HepG2 (cell line): ENCODE measurements around the gene GNG7. TPM values are rescaled to one million over a fixed set of nuclear protein-coding genes. Genes with fewer than 3 reads are reported as not detected.

Experiments used
- ARNTL ChIP-seq: sonication (generic); formaldehyde crosslinking; IDR thresholded peaks from 2 replicates; pipeline ENCODE4 v1.4.0; 2020; ENCODE audit warnings: mild to moderate bottlenecking, missing genetic modification reagents
- CENPT ChIP-seq: sonication (generic); formaldehyde crosslinking; IDR thresholded peaks from 2 replicates; pipeline ENCODE4 v1.8.0; 2022; ENCODE audit warnings: low read depth, mild to moderate bottlenecking, moderate library complexity, missing genetic modification reagents
- EEA1 ChIP-seq: sonication (generic); formaldehyde crosslinking; IDR thresholded peaks from 2 replicates; pipeline ENCODE4 v1.5.1; 2020; ENCODE audit warnings: mild to moderate bottlenecking, missing genetic modification reagents, borderline replicate concordance
- HOXA5 ChIP-seq: sonication (generic); formaldehyde crosslinking; IDR thresholded peaks from 2 replicates; pipeline ENCODE4 v1.4.0; 2020; ENCODE audit warnings: missing genetic modification reagents
- ISX ChIP-seq: sonication (generic); formaldehyde crosslinking; conservative IDR thresholded peaks from 2 replicates; pipeline ENCODE4 v1.5.0; 2020; ENCODE audit warnings: missing genetic modification reagents
- MED1 ChIP-seq: sonication (generic); formaldehyde crosslinking; IDR thresholded peaks from 2 replicates; pipeline ENCODE4 v1.4.0; 2020; ENCODE audit warnings: missing genetic modification reagents
- RBAK ChIP-seq: sonication (generic); formaldehyde crosslinking; IDR thresholded peaks from 2 replicates; pipeline ENCODE4 v1.5.1; 2020; ENCODE audit warnings: mild to moderate bottlenecking, missing genetic modification reagents
- RELA ChIP-seq: sonication (generic); formaldehyde crosslinking; IDR thresholded peaks from 2 replicates; pipeline ENCODE4 v1.4.0; 2020; ENCODE audit warnings: missing genetic modification reagents
- SRSF4 ChIP-seq: fragments of 200-400 bp; formaldehyde crosslinking; IDR thresholded peaks from one replicate; pipeline ENCODE4 v1.6.1; 2018; ENCODE audit warnings: mild to moderate bottlenecking, low read depth, low read length, moderate library complexity; ENCODE audit not compliant: poor library complexity, severe bottlenecking
- ZKSCAN5 ChIP-seq: sonication (generic); formaldehyde crosslinking; IDR thresholded peaks from 2 replicates; pipeline ENCODE4 v1.5.1; 2020; ENCODE audit warnings: mild to moderate bottlenecking, missing genetic modification reagents
- ZNF143 ChIP-seq: sonication (generic); formaldehyde crosslinking; IDR thresholded peaks from 2 replicates; pipeline ENCODE4 v1.4.0; 2020; ENCODE audit warnings: missing genetic modification reagents
- ZNF768 ChIP-seq: sonication (generic); formaldehyde crosslinking; IDR thresholded peaks from 2 replicates; pipeline ENCODE4 v1.4.0; 2020; ENCODE audit warnings: missing genetic modification reagents
- polyA plus RNA-seq, 8 experiments: library from polyadenylated mRNA; depleted of rRNA in 3 of 8; stranded (reverse) in 7 of 8; unstranded in 1 of 8; fragments of >200 nt; fragmentation: Illumina TruSeq in 4 of 8; extraction: Trizol in 4 of 8; gene quantifications; 2 replicates each; pipeline versions ENCODE4 v1.2.1 to v1.2.3, GENCODE V29; 2011 to 2016; ENCODE audit warnings: low read depth in 4 of 8, missing spikeins in 1 of 8, mixed read lengths in 1 of 8; ENCODE audit not compliant: insufficient read depth in 1 of 8
- total RNA-seq, 5 experiments: library from RNA; depleted of rRNA; stranded (reverse); fragments of >200 nt; fragmentation: Illumina TruSeq; extraction: Trizol; gene quantifications; 2 replicates each; pipeline ENCODE4 v1.2.3, GENCODE V29; 2016; ENCODE audit warnings: low read depth in 1 of 5
- TF ChIP-seq, protein P1 (sequence below): sonication (generic); formaldehyde crosslinking; IDR thresholded peaks from 2 replicates; pipeline ENCODE4 v1.4.0; 2020; ENCODE audit warnings: missing genetic modification reagents, mild to moderate bottlenecking, borderline replicate concordance
- TF ChIP-seq, protein P2 (sequence below): IDR thresholded peaks from 2 replicates; pipeline ENCODE4 v1.6.1; 2016; ENCODE audit warnings: missing compliant biosample characterization, missing genetic modification reagents, borderline replicate concordance
- TF ChIP-seq, protein P3 (sequence below): sonication (generic); formaldehyde crosslinking; IDR thresholded peaks from 2 replicates; pipeline ENCODE4 v1.5.0; 2020; ENCODE audit warnings: mild to moderate bottlenecking, missing genetic modification reagents, borderline replicate concordance
- TF ChIP-seq, protein P4 (sequence below): sonication (generic); formaldehyde crosslinking; IDR thresholded peaks from 2 replicates; pipeline ENCODE4 v1.5.1; 2020; ENCODE audit warnings: mild to moderate bottlenecking, missing genetic modification reagents, borderline replicate concordance
- TF ChIP-seq, protein P5 (sequence below): IDR thresholded peaks from 2 replicates; pipeline ENCODE4 v1.6.1; 2016; ENCODE audit warnings: mild to moderate bottlenecking, missing biosample characterization, missing genetic modification reagents

GNG7 gene
- total and polyA plus RNA-seq, 2 of the 13 experiments (the other 11 are each of a cell fraction or from before 2014, with no cell fraction given), result 1.4 to 3.3 TPM

DNA sequence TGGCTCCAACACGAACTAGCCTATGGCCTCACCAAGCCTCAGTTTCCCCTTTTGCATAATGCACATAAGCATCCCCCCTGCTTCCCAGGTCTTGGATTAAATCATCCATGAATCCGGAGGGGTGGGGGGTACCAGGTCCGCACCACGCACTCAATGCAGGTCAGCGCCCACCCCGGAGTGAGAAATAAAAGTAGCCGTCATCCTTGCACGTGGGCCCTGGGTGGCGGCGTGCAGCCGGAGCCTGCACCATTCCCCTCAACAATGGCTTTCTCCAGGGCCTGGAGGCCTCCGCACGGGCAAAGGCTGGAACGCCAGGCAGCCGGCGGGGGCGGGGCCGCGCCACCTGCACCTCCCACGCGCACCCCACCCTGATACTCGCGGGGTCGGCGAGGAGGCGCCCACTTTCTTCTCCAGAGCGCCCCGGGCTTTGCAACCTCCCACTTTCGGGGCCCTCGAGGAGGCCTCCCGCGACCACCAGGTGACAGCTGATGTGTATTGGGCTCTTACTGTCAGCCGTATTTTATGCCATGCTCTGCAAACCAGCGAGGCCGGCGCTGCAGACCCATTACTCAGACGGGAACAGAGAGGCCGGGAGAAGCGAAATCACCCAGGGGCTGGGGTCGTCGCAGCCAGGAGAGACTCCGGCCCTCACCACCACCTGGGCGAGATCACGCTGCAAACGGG, 227.3 kb downstream of the GNG7 start (continued):
- TF ChIP-seq, protein P1, sequence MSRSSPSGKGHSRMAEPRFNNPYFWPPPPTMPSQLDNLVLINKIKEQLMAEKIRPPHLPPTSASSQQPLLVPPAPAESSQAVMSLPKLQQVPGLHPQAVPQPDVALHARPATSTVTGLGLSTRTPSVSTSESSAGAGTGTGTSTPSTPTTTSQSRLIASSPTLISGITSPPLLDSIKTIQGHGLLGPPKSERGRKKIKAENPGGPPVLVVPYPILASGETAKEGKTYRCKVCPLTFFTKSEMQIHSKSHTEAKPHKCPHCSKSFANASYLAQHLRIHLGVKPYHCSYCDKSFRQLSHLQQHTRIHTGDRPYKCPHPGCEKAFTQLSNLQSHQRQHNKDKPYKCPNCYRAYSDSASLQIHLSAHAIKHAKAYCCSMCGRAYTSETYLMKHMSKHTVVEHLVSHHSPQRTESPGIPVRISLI (CRISPR knock-in tag), result no peak
- TF ChIP-seq MED1 (CRISPR knock-in tag), result no peak
- peak; percentile 78 for TF ChIP-seq ZNF768
- no peak for TF ChIP-seq SRSF4
- TF ChIP-seq RELA, result no peak
- TF ChIP-seq EEA1 (CRISPR knock-in tag), result 0 out of 2 replicates have a peak, but pooled peaks have one; percentile 20
- TF ChIP-seq HOXA5 (CRISPR knock-in tag), result peak; percentile 43; the same call in 1 of the 2 replicates
- no peak for TF ChIP-seq RBAK
- TF ChIP-seq, protein P2, sequence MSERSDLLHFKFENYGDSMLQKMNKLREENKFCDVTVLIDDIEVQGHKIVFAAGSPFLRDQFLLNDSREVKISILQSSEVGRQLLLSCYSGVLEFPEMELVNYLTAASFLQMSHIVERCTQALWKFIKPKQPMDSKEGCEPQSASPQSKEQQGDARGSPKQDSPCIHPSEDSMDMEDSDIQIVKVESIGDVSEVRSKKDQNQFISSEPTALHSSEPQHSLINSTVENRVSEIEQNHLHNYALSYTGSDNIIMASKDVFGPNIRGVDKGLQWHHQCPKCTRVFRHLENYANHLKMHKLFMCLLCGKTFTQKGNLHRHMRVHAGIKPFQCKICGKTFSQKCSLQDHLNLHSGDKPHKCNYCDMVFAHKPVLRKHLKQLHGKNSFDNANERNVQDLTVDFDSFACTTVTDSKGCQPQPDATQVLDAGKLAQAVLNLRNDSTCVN (CRISPR knock-in tag), result no peak; the same call in 1 of the 2 replicates
- TF ChIP-seq, protein P3, sequence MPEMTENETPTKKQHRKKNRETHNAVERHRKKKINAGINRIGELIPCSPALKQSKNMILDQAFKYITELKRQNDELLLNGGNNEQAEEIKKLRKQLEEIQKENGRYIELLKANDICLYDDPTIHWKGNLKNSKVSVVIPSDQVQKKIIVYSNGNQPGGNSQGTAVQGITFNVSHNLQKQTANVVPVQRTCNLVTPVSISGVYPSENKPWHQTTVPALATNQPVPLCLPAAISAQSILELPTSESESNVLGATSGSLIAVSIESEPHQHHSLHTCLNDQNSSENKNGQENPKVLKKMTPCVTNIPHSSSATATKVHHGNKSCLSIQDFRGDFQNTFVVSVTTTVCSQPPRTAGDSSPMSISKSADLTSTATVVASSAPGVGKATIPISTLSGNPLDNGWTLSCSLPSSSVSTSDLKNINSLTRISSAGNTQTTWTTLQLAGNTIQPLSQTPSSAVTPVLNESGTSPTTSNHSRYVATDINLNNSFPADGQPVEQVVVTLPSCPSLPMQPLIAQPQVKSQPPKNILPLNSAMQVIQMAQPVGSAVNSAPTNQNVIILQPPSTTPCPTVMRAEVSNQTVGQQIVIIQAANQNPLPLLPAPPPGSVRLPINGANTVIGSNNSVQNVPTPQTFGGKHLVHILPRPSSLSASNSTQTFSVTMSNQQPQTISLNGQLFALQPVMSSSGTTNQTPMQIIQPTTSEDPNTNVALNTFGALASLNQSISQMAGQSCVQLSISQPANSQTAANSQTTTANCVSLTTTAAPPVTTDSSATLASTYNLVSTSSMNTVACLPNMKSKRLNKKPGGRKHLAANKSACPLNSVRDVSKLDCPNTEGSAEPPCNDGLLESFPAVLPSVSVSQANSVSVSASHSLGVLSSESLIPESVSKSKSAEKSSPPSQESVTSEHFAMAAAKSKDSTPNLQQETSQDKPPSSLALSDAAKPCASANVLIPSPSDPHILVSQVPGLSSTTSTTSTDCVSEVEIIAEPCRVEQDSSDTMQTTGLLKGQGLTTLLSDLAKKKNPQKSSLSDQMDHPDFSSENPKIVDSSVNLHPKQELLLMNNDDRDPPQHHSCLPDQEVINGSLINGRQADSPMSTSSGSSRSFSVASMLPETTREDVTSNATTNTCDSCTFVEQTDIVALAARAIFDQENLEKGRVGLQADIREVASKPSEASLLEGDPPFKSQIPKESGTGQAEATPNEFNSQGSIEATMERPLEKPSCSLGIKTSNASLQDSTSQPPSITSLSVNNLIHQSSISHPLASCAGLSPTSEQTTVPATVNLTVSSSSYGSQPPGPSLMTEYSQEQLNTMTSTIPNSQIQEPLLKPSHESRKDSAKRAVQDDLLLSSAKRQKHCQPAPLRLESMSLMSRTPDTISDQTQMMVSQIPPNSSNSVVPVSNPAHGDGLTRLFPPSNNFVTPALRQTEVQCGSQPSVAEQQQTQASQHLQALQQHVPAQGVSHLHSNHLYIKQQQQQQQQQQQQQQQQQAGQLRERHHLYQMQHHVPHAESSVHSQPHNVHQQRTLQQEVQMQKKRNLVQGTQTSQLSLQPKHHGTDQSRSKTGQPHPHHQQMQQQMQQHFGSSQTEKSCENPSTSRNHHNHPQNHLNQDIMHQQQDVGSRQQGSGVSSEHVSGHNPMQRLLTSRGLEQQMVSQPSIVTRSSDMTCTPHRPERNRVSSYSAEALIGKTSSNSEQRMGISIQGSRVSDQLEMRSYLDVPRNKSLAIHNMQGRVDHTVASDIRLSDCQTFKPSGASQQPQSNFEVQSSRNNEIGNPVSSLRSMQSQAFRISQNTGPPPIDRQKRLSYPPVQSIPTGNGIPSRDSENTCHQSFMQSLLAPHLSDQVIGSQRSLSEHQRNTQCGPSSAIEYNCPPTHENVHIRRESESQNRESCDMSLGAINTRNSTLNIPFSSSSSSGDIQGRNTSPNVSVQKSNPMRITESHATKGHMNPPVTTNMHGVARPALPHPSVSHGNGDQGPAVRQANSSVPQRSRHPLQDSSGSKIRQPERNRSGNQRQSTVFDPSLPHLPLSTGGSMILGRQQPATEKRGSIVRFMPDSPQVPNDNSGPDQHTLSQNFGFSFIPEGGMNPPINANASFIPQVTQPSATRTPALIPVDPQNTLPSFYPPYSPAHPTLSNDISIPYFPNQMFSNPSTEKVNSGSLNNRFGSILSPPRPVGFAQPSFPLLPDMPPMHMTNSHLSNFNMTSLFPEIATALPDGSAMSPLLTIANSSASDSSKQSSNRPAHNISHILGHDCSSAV (CRISPR knock-in tag), result no peak
- 0 out of 2 replicates have a peak, but pooled peaks have one; percentile 16 for TF ChIP-seq CENPT (CRISPR knock-in tag)
- TF ChIP-seq, protein P4, sequence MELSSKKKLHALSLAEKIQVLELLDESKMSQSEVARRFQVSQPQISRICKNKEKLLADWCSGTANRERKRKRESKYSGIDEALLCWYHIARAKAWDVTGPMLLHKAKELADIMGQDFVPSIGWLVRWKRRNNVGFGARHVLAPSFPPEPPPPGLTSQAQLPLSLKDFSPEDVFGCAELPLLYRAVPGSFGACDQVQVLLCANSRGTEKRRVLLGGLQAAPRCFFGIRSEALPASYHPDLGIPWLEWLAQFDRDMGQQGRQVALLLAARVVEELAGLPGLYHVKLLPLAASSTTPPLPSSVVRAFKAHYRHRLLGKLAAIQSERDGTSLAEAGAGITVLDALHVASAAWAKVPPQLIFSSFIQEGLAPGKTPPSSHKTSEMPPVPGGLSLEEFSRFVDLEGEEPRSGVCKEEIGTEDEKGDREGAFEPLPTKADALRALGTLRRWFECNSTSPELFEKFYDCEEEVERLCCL, result no peak
- TF ChIP-seq ZKSCAN5 (CRISPR knock-in tag), result no peak
- no peak for TF ChIP-seq ZNF143 (CRISPR knock-in tag)
- TF ChIP-seq, protein P5, sequence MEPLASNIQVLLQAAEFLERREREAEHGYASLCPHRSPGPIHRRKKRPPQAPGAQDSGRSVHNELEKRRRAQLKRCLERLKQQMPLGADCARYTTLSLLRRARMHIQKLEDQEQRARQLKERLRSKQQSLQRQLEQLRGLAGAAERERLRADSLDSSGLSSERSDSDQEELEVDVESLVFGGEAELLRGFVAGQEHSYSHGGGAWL, result peak; percentile 31; the same call in 1 of the 2 replicates
- TF ChIP-seq ISX (CRISPR knock-in tag), result no peak
- TF ChIP-seq ARNTL, result no peak; the same call in 1 of the 2 replicates
